IMR-90 (cell line): ENCODE results near the gene CLDN10.

Experiments used
- CEBPB ChIP-seq: IDR thresholded peaks from 2 replicates; pipeline ENCODE4 v1.6.1; 2012; ENCODE audit warnings: low read depth, low read length, improper control_type of control experiment
- FOS ChIP-seq: fragments of 150-350 bp; IDR thresholded peaks from 2 replicates; pipeline ENCODE4 v1.6.1; 2016; ENCODE audit warnings: low read depth, low read length
- MAZ ChIP-seq: IDR thresholded peaks from 2 replicates; pipeline ENCODE4 v1.6.1; 2012; ENCODE audit warnings: low read depth, mild to moderate bottlenecking, low read length, improper control_type of control experiment, moderate library complexity, borderline replicate concordance
- MXI1 ChIP-seq: IDR thresholded peaks from 2 replicates; pipeline ENCODE4 v1.6.1; 2012; ENCODE audit warnings: low read depth, mild to moderate bottlenecking, low read length, moderate library complexity, borderline replicate concordance
- POLR2A ChIP-seq: IDR thresholded peaks from 2 replicates; pipeline ENCODE4 v1.6.1; 2012; ENCODE audit warnings: mild to moderate bottlenecking, low read depth, low read length
- RAD21 ChIP-seq: IDR thresholded peaks from 2 replicates; pipeline ENCODE4 v1.6.1; 2012; ENCODE audit warnings: low read length, improper control_type of control experiment
- RCOR1 ChIP-seq: IDR thresholded peaks from 2 replicates; pipeline ENCODE4 v1.6.1; 2012; ENCODE audit warnings: mild to moderate bottlenecking, low read length, improper control_type of control experiment; ENCODE audit not compliant: insufficient replicate concordance
- SMC3 ChIP-seq: fragments of 150-350 bp; IDR thresholded peaks from 2 replicates; pipeline ENCODE4 v1.6.1; 2016; ENCODE audit warnings: low read depth, mild to moderate bottlenecking, antibody characterized with exemption, low read length, moderate library complexity
- TF ChIP-seq, protein P1 (sequence below): conservative IDR thresholded peaks from 2 replicates; pipeline ENCODE4 v1.5.1; 2012; ENCODE audit warnings: mild to moderate bottlenecking, low read depth, low read length, improper control_type of control experiment
- TF ChIP-seq, protein P2 (sequence below): fragments of 150-350 bp; IDR thresholded peaks from 2 replicates; pipeline ENCODE4 v1.6.1; 2017; ENCODE audit warnings: mild to moderate bottlenecking, antibody characterized with exemption, low read length, low read depth
- TF ChIP-seq, protein P3 (sequence below): fragments of 150-350 bp; IDR thresholded peaks from 2 replicates; pipeline ENCODE4 v1.6.1; 2016; ENCODE audit warnings: low read depth, mild to moderate bottlenecking, low read length, moderate library complexity, borderline replicate concordance

DNA sequence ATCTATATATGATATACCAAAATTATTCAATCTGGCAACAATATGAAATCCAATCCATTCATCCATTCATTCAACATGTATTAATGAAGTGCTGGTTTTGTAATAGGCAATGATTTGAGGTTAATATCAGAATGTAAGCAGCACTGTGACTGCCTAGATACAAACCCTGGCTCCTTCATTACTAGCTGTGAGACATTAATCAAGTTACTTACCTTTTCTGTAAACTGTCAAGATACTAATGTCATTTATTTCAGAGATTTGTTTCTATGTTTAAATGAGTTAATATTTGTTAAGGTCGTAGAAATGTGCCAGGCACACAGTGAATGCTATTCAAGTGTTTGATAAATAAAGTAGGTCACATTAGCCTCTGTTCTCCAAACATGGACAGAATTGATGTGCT lies 40.9 kb downstream of the CLDN10 start:
- TF ChIP-seq RCOR1 (no peak), POLR2A (no peak), SMC3 (no peak), FOS (no peak), CEBPB (no peak), RAD21 (no peak), MAZ (no peak), MXI1 (no peak)
- TF ChIP-seq, protein P1, sequence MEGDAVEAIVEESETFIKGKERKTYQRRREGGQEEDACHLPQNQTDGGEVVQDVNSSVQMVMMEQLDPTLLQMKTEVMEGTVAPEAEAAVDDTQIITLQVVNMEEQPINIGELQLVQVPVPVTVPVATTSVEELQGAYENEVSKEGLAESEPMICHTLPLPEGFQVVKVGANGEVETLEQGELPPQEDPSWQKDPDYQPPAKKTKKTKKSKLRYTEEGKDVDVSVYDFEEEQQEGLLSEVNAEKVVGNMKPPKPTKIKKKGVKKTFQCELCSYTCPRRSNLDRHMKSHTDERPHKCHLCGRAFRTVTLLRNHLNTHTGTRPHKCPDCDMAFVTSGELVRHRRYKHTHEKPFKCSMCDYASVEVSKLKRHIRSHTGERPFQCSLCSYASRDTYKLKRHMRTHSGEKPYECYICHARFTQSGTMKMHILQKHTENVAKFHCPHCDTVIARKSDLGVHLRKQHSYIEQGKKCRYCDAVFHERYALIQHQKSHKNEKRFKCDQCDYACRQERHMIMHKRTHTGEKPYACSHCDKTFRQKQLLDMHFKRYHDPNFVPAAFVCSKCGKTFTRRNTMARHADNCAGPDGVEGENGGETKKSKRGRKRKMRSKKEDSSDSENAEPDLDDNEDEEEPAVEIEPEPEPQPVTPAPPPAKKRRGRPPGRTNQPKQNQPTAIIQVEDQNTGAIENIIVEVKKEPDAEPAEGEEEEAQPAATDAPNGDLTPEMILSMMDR, result no peak
- TF ChIP-seq, protein P2, sequence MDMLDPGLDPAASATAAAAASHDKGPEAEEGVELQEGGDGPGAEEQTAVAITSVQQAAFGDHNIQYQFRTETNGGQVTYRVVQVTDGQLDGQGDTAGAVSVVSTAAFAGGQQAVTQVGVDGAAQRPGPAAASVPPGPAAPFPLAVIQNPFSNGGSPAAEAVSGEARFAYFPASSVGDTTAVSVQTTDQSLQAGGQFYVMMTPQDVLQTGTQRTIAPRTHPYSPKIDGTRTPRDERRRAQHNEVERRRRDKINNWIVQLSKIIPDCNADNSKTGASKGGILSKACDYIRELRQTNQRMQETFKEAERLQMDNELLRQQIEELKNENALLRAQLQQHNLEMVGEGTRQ, result no peak
- TF ChIP-seq, protein P3, sequence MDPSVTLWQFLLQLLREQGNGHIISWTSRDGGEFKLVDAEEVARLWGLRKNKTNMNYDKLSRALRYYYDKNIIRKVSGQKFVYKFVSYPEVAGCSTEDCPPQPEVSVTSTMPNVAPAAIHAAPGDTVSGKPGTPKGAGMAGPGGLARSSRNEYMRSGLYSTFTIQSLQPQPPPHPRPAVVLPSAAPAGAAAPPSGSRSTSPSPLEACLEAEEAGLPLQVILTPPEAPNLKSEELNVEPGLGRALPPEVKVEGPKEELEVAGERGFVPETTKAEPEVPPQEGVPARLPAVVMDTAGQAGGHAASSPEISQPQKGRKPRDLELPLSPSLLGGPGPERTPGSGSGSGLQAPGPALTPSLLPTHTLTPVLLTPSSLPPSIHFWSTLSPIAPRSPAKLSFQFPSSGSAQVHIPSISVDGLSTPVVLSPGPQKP, result no peak
